CD4-positive, alpha-beta T cell treated with Interleukin-2 at 100 ng/mL for 4 hours (primary cell): ENCODE results near the gene PRAMEF7.
"Not testable (repeated sequence)": the region's sequence is repeated elsewhere in the genome, so short reads cannot be mapped to it uniquely, and the experiment has no call there.

Experiments
- DNase-seq: peaks from one replicate; pipeline ENCODE4 v3.0.0-alpha.2; 2020; ENCODE audit warnings: low spot score

The PRAMEF7 gene

GRCh38 chr1:12916310-12916709, at the start of gene PRAMEF7:
TSS of gene PRAMEF7 (plus strand) at chr1:12916610. CDS start at chr1:12917693, 1,083 bp downstream.
- DNase-seq = not testable (repeated sequence)

DNA sequence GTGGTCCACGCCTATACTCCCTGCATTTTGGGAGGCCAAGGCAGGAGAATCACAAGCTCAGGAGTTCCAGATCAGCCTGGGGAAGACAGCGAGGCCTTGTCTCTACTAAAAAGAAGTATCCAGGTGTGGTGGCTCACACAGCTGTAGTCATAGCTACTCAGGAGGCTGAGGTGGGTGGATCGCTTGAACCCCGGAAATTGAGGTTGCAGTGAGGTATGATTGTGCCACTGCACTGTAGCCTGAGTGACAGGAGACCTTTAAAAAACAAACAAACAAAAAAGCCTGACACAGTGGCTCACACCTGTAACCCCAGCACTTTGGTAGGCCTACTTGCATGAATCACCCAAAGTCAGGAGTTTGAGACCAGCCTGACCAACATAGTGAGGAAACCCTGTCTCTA, 38.0 kb upstream of the PRAMEF7 start:
- not testable (repeated sequence) for DNase-seq

GRCh38 chr1:12886101-12886500, 30.3 kb upstream of the PRAMEF7 start, which contains the start of gene PRAMEF4:
TSS of gene PRAMEF4 (minus strand) at chr1:12886201. CDS start at chr1:12883394, 2,807 bp downstream.
- DNase-seq = not testable (repeated sequence)

- DNase-seq = not testable (repeated sequence)
Observed at GRCh38 chr1:12898170-12898569, 18.2 kb upstream of the PRAMEF7 start, which contains the start of gene PRAMEF10. TSS of gene PRAMEF10 (minus strand) at chr1:12898270. CDS start at chr1:12895847, 2,423 bp downstream.

DNA sequence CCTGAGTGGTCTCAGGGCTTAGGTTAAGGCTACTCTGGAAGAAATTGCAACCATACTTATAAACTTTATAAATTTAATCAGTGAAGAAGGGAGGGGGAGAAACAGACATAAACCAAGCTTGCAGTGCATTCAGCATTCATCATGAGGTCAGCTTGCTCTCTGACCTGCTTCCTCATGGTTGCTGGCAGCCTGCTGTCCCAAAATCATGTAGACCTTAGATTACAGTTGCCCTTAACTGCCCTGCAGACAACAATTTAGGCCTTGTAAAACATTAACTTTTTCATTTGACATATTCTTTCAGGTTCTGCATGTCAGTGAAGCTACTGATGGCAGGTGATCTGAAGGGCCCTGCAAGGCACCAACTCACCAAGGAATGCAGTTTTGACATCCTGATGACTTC, 17.2 kb upstream of the PRAMEF7 start:
- not testable (repeated sequence) for DNase-seq

DNA sequence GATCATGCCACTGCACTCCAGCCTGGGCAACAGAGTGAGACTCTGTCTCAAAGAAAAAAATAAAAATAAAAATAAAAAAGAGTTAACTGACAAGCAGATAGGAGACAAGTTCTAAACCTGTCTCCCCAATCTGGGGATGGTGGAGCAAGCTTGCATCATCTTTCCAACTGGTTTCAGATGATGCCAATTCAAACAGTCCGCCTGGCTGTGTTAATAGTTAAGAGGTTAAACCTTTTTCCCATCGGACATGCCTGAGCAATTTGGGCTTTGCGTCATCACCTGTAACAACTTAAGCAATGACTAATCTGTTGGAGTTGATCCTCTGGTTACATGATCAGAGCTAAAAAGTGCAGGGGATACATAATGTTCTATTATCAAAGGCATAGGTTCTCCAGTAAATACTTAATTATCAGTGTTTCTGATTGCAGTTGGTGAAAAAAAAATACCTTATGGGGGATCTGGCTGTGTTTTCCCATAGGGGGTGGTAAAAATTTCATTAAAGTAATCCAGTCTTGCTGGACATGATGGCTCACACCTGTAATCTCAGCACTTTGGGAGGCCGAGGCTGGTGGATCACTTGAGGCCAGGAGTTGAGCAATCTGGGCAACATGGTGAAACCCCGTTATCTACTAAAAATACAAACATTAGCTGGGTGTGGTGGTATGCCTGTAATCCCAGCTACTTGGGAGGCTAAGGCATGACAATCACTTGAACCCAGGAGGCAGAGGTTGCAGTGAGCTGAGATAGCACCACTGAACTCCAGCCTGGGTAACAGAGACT, 12.4 kb upstream of the PRAMEF7 start:
- DNase-seq = not testable (repeated sequence)

GRCh38 chr1:12921749-12922148, 5.3 kb downstream of the PRAMEF7 start:
- not testable (repeated sequence) for DNase-seq

- not testable (repeated sequence) for DNase-seq
Observed at GRCh38 chr1:12924368-12924767, 8.0 kb downstream of the PRAMEF7 start.

DNA sequence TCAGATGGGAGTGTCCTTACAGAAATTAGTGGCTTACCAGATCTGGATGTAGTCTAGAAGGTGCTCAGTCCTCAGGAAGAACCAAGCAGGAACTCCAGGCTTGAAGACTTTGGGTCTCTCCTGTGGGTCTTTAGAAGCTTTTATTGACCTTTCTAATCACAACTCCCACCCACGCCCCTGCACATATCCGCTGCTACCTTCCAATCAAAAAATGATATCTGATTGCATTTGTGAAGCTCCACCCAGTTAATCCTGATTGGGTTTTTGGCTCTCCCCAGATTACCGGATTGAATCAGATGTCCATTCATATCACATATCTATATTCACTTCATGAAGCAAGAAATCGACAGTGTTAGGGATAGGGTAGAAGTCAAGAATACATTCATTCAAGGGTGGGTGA, 31.1 kb downstream of the PRAMEF7 start, which contains the start of gene PRAMEF6:
TSS of gene PRAMEF6 (minus strand) at position 101 of the 400 bp plus-strand sequence. CDS start 5,062 bp downstream, outside the sequence.
- not testable (repeated sequence) for DNase-seq
